Stimulated activated CD8-positive, alpha-beta memory T cell treated with anti-CD3 and anti-CD28 coated beads, Interleukin-4, amount 100 ng/mL, for 24 hours (primary cell): Measurements from ENCODE around the gene SKA1.

Experiments
- DNase-seq: peaks from one replicate; pipeline ENCODE4 v3.0.0-alpha.2; 2020; ENCODE audit warnings: low read depth

The SKA1 gene, protein sequence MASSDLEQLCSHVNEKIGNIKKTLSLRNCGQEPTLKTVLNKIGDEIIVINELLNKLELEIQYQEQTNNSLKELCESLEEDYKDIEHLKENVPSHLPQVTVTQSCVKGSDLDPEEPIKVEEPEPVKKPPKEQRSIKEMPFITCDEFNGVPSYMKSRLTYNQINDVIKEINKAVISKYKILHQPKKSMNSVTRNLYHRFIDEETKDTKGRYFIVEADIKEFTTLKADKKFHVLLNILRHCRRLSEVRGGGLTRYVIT

DNA sequence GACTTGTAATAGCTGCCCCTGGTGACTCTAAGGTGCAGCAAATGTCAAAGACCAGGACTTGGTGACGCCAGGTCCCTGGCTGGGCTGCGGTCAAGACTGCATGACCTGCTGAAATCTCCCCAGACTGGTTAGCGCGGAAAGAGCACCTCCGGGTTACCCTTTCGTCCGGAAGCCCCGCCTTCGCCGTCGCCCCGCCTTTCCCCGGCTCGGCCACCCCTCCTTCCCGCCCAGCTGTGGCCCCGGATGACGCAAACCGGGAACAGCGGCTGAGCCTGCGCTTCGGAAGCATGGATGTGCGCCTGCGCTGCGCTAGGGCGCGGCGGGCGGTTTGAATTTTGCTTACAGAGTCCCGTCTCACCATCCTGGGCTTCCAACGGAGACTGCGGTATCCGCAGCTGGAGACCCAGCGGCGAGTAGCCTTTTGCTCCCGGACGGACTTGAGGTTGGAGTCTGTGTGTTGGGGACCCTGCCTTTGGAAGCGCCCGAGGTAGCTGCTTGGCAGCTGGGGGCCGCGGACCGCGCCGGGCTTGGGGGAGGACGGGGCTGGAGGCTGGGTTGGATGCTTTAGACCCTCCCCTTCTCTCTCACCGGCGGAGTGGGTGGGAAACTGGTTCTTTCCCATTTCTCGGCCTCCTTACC is at the start of gene SKA1:
TSS of gene SKA1 (plus strand) at position 294 of the 639 bp plus-strand sequence. CDS start 785 bp downstream, outside the sequence.
- DNase-seq, result peak; percentile 91

DNA sequence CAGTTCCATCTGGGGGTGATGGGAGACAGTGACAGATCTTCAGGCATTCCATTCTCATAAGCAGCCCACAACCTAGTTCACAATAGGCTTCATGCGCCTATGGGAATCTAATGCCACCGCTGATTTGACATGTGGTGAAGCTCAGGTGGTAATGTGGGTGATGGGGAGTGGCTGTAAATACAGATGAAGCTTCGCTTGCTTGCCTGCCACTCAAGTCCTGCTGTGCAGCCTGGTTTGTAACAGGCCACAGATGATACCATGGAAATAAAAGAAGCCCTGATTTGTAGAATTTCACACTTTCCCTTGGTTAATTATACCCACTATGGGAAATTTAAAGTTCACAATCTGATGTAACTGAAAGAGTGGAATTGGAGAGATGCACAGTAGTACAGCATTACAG is 46.9 kb upstream of the SKA1 start:
- DNase-seq, result no peak

DNA sequence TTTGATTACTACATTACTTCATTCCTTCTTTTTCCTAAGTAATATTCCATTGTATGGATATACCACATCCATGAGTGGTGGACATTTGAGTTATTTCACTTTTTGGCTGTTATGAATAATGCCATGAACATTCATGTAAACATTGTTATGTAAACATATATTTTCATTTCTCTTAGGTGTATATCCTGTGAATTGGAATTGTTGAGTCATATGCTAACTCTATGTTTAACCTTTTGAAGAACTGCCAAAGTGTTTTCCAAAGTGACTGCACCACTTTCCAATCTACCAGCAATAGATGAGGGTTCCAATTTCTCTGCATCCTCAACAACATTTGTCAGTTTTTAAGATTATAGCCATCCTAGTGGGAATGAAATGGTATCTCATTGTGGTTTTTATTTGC is 44.7 kb upstream of the SKA1 start:
- no peak for DNase-seq

DNA sequence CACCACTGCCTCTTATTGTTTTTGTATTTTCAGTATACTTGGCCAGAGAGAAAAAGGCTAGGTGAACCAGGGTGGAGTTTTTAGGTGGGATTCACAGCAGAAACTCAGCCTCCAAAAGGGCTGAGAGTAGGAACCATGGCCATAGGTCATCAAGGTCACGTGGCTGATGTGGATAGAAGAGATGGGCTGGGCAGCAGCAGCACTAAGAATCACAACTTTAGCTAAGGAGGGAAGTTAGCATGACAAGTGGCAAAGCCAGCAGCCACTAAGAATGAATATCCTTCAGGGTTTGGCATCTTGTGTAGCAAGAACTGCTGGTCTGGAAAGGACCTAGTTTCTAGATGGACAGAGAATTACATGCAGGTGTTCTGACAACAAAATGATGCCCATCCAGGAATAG is 43.2 kb upstream of the SKA1 start:
- no peak for DNase-seq

DNA sequence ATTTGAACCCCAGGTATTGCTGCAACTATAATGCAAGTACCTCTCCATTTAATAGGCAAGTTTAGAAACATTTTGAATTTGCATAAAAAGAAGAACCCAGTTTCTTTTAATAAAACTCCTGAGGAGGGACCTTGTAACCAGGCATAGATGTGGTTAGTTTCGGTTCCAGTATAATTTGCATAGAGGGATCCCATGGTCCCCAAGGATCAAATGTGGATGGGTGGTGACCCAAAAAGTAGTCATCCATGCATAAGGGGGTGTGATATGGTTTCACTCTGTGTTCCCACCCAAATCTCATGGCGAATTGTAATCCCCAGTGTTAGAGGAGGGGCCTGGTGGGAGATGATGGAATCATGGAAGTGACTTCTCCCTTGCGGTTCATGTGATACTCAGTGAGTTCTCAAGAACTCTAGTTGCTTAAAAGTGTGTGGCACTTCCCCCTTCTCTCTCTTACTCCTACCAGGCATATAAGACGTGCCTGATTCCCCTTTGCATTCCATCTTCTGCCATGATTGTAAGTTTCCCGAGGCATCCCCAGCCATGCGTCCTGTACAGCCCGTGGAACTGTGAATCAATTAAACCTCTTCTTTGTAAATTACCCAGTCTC is 40.2 kb upstream of the SKA1 start:
- no peak for DNase-seq

DNA sequence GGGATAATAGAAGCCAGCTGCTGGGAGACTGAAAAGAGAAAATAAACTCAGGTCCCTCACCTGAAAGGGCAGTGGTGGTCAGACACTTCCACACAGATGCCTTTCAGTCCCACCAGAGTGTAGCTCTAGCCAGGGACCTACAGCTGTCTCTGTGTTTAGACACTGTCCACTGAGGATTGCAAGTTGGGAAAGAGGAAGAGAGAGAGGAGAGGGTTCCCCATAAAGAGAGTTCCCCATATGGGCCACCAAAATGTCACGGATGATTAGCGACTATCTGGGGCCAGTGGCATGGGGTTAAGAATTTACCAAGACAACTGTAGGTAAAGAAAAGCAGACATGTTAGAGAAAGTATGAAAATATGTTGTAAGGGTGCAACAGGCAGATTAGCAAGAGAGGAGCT is 36.7 kb upstream of the SKA1 start:
- DNase-seq, result no peak

DNA sequence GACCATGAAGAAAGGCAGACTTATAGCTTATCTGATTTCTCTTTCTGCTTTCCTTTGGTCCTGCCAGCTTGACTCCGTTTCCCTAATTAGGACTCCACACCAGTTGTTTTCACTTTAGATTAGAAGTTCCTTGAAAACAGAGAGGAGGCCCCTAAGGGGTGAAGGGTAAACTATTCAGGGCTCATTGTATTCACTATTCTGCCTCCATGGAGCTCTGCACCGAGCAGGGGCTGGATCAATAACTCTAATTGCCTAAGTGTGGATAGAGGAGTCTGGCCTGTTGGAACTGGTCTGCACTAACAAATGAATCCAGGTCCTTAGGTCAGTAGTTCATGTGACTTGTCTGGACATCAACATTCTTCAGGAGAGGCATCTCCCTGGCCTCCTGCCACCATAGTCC is 36.1 kb upstream of the SKA1 start:
- no peak for DNase-seq

DNA sequence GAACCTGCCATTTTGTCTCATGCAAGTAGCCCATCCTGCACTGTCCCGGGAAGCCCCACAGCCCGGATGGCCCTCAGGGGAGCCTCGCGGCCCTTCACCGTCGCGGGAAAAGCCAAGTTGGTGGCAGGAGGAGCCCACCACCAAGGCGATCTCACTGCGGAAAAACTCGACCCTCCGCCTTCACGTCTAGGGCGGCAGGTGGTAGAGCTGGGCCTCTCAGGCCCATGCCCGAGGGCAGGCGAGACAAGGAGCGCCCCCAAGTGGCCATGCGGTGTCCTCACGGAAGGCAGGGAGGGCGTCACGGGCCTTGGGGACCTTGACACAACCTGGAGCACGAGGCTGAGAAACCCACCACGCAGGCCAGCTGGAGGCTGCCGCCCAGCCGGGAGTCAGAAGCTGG is 34.8 kb upstream of the SKA1 start:
- DNase-seq, result no peak

DNA sequence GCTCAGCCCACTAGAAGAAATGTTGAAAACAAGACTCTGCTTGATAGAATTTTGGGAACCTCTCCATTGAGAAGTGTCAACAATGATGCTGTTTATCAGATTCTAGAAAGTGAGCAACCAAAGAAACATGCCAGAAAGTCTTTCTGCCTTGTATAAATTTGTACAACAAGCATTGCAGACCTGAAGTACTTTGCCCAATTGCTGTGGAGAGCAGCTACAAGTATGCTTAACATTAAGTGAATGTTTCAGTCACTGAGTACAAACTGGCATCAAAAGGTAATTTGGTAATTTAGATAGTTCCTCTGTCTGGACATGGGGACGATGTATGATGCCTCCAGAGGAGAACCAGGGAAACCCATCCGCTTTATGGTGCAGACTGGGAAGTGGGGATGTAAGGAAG is 33.4 kb upstream of the SKA1 start:
- DNase-seq, result no peak

DNA sequence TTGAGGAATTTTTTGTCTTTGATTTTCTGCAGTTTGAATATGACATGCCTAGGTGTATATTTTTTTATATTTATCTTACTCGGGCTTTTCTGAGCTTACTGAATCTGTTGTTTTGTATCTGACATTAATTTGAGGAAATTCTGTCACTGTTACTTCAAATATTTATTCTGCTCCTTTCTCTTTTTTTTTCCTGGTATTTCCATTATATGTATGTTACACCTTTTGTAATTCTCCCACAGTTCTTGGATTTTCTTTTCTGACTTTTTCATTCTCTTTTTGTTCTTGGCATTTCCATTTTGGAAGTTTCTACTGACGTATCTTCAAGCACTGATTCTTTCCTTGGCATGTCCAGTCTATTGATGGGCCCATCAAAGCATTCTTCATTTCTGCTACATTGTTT is 24.1 kb upstream of the SKA1 start:
- no peak for DNase-seq

DNA sequence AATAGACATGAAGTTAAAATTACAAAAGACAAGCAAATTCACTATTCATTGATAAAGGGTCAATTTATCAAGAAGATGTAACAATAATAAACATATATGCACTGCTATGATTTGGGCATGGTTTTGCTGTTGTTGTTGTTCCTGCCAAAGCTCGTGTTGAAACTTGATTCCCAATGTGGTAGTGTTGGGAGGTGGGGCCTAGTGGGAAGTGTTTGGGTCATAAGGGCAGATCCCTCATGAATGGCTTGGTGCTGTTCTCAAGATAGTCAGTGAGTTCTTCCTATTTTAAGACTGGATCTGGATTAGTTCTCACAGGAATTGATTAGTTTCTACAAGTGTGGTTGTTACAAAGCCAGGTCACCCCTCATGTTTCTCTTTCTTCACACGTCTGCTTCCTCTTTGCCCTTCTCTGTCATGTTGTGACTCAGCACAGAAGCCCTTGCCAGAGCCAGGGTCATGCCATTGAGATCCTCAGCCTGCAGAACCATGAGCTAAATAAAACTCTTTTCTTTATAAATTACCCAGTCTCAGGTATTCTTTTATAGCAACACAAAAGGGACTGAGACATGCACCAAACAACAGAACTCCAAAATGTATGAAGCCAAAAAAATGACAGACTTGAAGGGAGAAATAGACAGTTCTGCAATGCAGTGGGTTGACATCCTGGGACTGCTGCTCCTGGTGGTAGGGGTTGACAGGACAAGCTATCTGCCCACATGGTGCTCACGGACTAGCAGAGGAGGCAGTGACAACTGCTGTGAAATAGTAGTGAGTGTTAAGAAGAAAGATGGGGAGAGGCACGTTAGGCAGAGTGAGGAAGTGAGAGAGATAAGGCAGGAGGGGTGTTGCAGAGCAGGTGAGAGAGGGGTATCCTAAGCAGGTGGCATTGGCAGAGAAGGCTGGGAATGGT is 18.6 kb upstream of the SKA1 start:
- DNase-seq, result no peak

DNA sequence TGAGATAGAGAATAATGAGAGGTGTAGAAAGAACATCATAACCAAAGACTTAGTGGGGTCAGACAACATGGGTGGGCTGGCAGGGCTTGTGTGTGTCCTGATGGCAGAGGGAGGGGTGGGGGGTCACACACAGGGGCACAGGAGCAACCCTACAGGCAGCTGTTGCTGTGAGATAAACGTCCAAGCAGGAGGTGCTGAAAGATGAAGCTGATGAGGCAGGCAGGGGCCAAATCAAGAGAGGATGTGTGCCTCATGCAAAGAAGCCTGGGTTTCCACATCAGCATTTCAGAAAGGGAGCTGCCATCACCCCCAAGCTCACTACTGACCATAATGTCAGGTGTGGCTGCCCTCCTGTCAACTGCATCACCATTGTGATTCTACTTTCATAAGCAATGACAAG is 16.0 kb upstream of the SKA1 start:
- DNase-seq, result no peak

DNA sequence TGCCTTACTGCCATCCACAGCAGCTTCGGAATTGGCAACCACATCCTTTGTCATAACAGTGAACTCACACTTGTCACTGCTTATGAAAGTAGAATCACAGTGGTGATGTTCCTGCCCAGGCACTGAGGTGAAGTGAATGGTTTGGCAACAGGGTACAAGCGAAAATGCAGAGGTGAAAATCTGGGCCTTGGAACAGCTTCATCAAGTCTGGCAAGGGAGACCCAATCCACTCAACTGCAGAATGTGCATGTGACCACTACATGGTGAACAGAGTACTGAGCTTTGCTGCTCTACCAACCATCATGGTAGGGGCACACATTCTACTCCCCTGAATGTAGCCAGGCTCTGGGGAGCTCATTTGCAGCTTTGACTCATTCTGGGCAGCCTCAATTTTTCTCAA is 15.0 kb upstream of the SKA1 start:
- no peak for DNase-seq

DNA sequence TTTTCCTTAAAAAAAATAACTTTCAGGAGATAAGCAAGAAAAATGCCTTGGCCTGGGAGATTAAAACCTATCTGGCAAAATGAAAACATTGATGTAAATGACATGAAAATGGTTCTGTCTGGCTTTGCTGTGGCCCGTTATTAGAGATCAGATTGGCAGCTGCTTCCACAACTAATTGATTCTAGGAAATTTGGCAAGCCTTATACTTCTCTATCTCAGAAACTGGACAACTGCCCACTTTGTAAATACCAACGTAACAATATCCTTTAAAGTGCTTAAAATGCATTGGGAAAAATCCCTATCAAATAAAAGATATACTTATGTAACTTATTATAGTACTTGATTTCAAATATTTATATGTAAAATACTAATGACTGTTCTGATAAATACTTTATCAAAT is 14.2 kb upstream of the SKA1 start:
- DNase-seq, result no peak

DNA sequence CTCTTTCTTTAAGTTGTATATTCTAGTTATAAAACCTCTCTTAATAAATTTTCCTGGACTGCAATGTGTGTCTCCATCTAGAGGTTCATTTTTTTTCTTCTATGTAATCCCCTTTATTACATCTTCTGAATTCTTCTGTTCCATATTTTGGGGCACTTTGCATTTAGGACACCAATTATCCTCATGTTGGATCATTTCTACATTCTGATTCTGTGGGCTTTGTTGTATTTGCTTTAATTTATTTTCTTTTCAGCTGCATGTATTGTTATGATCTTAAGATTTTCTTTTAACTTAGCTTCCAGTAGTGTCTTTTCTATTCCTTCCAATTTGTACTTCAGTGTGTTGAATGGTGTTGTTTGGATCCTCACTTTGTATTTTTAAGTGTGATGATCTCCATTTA is 5.2 kb upstream of the SKA1 start:
- no peak for DNase-seq

DNA sequence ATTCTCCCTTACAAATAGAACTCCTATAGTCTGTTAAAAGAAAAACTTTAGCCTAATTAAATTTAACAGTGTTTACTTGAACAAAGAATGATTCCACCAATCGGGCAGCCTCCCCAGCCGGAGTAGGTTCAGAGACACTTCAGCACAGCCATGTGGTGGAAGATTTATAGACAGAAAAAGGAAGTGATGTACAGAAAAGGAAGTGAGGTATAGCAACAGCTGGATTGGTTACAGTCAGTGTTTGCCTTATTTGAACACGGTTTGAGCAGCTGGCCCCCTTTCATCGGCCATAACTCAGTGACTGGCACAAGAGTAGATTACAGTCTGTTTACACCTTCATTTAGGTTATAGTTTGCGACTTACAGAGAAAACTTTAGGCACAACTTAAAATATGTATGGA is 2.1 kb upstream of the SKA1 start:
- DNase-seq, result no peak

DNA sequence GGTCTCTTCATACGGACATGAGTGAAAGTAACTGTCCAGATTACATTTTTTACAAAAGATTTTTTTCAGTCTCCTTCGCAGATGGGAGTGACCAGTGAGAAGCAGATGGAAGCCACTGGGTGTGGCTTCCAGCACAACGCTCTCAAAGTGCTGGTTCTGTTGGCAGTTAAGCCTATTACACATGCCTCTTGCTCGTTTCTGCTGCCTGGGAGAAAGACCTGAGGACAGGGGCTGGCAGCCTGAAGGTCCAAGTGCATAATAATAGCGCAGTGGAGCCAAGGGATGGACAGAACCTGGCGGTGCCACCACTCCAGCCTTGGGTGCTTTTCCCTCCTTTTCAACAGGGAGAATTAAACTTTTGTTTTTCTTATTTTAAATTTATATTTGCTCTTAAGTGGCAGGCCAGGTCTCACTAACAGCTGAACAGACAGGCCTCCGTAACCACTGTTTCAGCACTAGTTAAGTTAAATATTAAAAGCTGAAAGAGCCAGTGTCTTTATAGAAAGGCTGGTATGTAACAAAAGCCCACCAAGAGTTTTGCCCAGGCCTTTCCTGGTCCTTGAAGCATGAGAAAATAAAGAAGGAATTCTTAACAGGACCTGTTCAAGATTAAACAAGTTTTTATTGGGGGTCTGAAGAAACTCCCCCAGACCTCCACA is 1.2 kb upstream of the SKA1 start:
- no peak for DNase-seq

DNA sequence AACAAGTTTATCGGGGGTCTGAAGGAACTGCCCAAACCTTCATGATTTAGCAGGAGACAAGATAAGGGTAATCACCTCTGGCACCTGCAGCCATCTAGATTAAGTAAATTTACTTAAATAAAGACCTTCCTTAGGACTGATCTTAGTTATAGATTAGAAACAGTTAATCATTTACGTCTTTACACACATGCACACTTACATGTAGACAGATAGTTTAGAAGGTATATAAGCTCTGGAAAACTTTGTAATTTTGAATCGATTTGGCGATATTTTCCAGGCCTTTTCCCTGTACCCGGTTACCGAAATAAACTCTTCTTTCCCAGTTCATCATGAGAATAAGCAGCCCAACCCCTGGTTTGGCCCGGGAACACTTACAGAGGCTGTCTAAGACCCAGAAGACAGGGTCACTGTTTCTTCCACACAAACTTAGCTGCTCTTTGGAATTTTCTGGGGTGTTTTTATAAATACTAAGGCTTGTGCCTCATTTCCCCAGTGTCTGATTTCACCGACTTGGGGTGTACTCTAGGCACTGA is 560 bp upstream of the SKA1 start:
- DNase-seq, result no peak

DNA sequence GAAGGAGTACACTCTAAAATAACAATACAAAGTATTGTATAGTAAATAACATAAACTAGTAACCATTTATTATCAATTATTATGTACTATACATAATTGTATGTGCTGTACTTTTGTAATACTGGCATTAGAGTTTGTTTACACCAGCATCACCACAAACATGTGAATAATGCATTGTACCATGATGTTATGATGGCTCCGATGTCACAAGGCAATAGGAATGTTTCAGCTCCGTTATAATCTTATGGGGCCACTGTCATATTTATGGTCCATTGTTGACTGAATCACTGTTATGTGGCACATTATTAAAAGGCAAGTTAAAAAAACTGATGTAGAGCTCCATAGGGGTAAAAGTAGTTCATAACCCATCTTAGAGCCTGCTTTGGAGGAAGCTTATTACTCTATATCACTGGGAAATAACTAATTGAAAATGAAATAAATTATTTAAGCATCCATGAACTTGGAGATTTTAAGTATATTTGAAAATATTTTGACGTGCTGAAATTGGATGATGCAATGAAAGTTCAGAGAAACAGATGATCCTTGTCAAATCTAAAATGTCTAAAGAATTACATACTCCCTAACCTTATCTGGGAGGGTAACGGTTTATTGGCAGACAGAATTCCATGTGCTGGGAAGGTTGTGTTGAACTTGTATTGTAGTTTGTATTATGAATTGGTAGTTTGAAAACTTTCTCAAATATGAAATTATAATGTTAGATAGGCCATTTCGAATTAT is 2.4 kb downstream of the SKA1 start:
- no peak for DNase-seq

DNA sequence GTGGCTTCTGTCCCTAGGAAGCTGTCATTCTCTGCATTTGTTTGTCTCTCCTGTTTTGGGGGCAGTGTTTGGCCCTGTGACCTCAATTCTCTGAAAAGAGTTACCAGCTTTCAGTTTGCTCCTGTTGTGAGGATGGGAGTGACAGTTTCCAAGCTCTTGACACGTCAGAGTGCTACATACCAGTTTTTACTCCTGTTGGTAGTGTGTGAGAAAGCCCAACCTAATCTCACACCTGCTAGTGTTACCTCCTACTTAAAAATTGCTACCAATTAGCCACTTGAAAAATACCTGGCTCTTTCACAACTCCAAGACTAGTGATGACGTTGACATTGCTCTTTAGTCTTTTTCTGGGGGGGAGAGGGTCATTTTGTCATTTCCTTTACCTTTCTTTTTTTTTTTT is 14.1 kb downstream of the SKA1 start:
- DNase-seq, result no peak

DNA sequence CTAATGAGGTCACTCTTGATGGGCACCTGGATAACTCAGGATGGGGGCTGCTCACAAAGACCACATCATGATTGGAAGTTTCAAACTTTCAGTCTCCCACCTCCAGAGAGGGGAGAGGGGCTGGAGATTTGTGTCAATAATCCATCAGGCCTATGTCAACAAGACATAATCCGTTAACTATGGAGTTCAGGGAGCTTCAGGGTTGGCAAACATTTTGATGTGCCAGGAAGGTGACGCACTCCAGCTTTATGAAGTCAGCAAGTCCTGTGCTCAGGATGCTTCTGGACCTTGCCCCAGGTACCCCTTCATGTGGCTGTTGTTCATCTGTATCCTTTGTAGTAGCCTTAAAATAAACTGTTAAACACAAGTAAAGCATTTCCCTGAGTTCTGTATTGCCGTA is 19.0 kb downstream of the SKA1 start:
- DNase-seq, result no peak
